A673 (cell line): ENCODE results near the gene RIPK1.
"Not testable (repeated sequence)": the region's sequence is repeated elsewhere in the genome, so short reads cannot be mapped to it uniquely, and the experiment has no call there.

Source experiments
- EZH2 ChIP-seq: fragments of 200-600 bp; sonication (generic); IDR thresholded peaks from 2 replicates; pipeline ENCODE4 v1.6.1; 2017; ENCODE audit warnings: borderline replicate concordance, low read depth, mild to moderate bottlenecking, mixed read lengths, antibody characterized with exemption, low read length; ENCODE audit not compliant: poor library complexity, severe bottlenecking
- TF ChIP-seq, protein P1 (sequence below): fragments of 300-800, 200-600 bp; sonication (generic); conservative IDR thresholded peaks from 2 replicates; pipeline ENCODE4 v1.5.1; 2017; ENCODE audit warnings: low read depth, mild to moderate bottlenecking, antibody characterized with exemption, low read length, moderate library complexity, mixed read lengths

DNA sequence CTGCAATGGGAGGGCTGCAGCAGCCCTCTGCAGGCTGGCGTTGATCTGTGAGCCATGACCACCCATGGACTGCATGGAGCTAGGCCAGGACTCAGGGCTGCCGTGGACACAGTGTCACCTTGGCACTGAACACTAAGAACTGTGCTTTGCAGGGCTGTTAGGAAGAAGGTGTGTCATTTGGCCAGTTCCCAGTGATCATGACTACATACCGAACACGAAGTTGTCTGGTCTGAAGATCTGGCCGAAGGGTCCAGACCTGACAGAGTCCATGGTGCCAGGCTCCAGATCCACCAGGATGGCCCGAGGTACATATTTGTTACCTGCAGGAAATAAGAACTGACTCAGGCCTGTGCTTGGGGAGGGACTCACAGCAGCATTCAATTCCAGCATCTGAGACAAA lies 87.1 kb downstream of the RIPK1 start:
- TF ChIP-seq, protein P1, sequence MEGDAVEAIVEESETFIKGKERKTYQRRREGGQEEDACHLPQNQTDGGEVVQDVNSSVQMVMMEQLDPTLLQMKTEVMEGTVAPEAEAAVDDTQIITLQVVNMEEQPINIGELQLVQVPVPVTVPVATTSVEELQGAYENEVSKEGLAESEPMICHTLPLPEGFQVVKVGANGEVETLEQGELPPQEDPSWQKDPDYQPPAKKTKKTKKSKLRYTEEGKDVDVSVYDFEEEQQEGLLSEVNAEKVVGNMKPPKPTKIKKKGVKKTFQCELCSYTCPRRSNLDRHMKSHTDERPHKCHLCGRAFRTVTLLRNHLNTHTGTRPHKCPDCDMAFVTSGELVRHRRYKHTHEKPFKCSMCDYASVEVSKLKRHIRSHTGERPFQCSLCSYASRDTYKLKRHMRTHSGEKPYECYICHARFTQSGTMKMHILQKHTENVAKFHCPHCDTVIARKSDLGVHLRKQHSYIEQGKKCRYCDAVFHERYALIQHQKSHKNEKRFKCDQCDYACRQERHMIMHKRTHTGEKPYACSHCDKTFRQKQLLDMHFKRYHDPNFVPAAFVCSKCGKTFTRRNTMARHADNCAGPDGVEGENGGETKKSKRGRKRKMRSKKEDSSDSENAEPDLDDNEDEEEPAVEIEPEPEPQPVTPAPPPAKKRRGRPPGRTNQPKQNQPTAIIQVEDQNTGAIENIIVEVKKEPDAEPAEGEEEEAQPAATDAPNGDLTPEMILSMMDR, result not testable (repeated sequence)
- not testable (repeated sequence) for TF ChIP-seq EZH2
